ENCODE data around the gene LGALS16.

GRCh38 chr19:39607561-39607960 lies 48.2 kb upstream of the LGALS16 start:
- TF ChIP-seq CTCF (IDR thresholded peaks at IDR 0.05) (no peak), POLR2A (IDR thresholded peaks at IDR 0.05) (no peak), EP300 (IDR thresholded peaks at IDR 0.05) (no peak)

Data from ovary (tissue), 3 donors.